CD14-positive monocyte (primary cell): Measurements from ENCODE around the gene B3GALNT1. TPM values are rescaled to one million over a fixed set of nuclear protein-coding genes. Genes with fewer than 3 reads are reported as not detected.

Experiments used
- DNase-seq, 3 donors: peaks; one replicate each; pipeline ENCODE4 v3.0.0-alpha.2; 2011 to 2022
- H2AFZ ChIP-seq: 2 replicates; pipeline ENCODE4 v1.6.0; 2012; ENCODE audit warnings: mild to moderate bottlenecking, low read depth, low read length, inconsistent platforms; ENCODE audit not compliant: insufficient read depth, poor library complexity, severe bottlenecking
- H3K27ac ChIP-seq, 2 donors: 1 replicate in 1 of 2; 2 replicates in 1 of 2; pipeline ENCODE4 v1.5.1; 2012 to 2013; ENCODE audit warnings: low read length in 2 of 2, control low read depth in 1 of 2, inconsistent platforms in 1 of 2, low read depth in 1 of 2, mild to moderate bottlenecking in 1 of 2
- H3K27me3 ChIP-seq, 2 donors: one replicate each; pipeline versions ENCODE4 v1.6.0 to v1.6.1; 2011 to 2013; ENCODE audit warnings: low read length in 2 of 2; ENCODE audit not compliant: control insufficient read depth in 2 of 2, insufficient read depth in 2 of 2
- H3K36me3 ChIP-seq, 2 donors: replicated peaks in 1 of 2; 1 replicate in 1 of 2; 2 replicates in 1 of 2; pipeline versions ENCODE4 v1.5.1 to v1.6.1; 2012 to 2013; ENCODE audit warnings: low read length in 2 of 2, control low read depth in 1 of 2, inconsistent platforms in 1 of 2, mild to moderate bottlenecking in 1 of 2; ENCODE audit not compliant: insufficient read depth in 2 of 2, control insufficient read depth in 1 of 2
- H3K4me1 ChIP-seq, 2 donors: 1 replicate in 1 of 2; 2 replicates in 1 of 2; pipeline versions ENCODE4 v1.5.1 to v1.6.1; 2012 to 2013; ENCODE audit warnings: low read length in 2 of 2, control low read depth in 1 of 2, inconsistent platforms in 1 of 2, mild to moderate bottlenecking in 1 of 2, moderate library complexity in 1 of 2; ENCODE audit not compliant: insufficient read depth in 2 of 2, control insufficient read depth in 1 of 2
- H3K4me2 ChIP-seq: replicated peaks from 2 replicates; pipeline ENCODE3; 2012; ENCODE audit warnings: low read length, moderate library complexity, mild to moderate bottlenecking; ENCODE audit not compliant: poor library complexity, severe bottlenecking; ENCODE audit errors: extremely low read depth
- H3K4me3 ChIP-seq, 3 experiments: fragments of 200-600 bp in 1 of 3; sonication (generic) in 1 of 3; replicated peaks in 1 of 3; 1 replicate in 2 of 3; 2 replicates in 1 of 3; pipeline ENCODE4 v1.5.1; 2011 to 2013; ENCODE audit warnings: low read length in 3 of 3, mild to moderate bottlenecking in 3 of 3, control low read depth in 2 of 3, low read depth in 2 of 3, inconsistent platforms in 1 of 3, moderate library complexity in 1 of 3
- H3K79me2 ChIP-seq: 2 replicates; pipeline ENCODE4 v1.6.0; 2012; ENCODE audit warnings: mild to moderate bottlenecking, control low read depth, inconsistent platforms, low read length, moderate library complexity; ENCODE audit not compliant: insufficient read depth
- H3K9ac ChIP-seq: 2 replicates; pipeline ENCODE4 v1.6.0; 2017; ENCODE audit warnings: low read length, mild to moderate bottlenecking; ENCODE audit not compliant: insufficient read depth, poor library complexity, severe bottlenecking
- H3K9me3 ChIP-seq, 2 donors: replicated peaks in 1 of 2; 1 replicate in 1 of 2; 2 replicates in 1 of 2; pipeline versions ENCODE4 v1.5.1 to v1.6.1; 2012 to 2013; ENCODE audit warnings: low read length in 2 of 2, control low read depth in 1 of 2; ENCODE audit not compliant: control insufficient read depth in 1 of 2, insufficient read depth in 1 of 2
- H4K20me1 ChIP-seq: 2 replicates; pipeline ENCODE4 v1.6.0; 2012; ENCODE audit warnings: mild to moderate bottlenecking, low read length, control low read depth, moderate library complexity; ENCODE audit not compliant: insufficient read depth
- H3K27ac Mint-ChIP-seq, 7 donors: one replicate each; pipeline ENCODE4 v1.8.0; 2020; ENCODE audit warnings: mild to moderate bottlenecking in 7 of 7, mixed read lengths in 7 of 7, moderate library complexity in 6 of 7, inconsistent platforms in 2 of 7
- H3K27me3 Mint-ChIP-seq, 3 donors: one replicate each; pipeline ENCODE4 v1.8.0; 2021 to 2022; ENCODE audit warnings: low read depth in 3 of 3, mild to moderate bottlenecking in 3 of 3, mixed read lengths in 3 of 3, moderate library complexity in 3 of 3, inconsistent platforms in 1 of 3
- H3K36me3 Mint-ChIP-seq, 2 donors: one replicate each; pipeline ENCODE4 v1.8.0; 2020; ENCODE audit warnings: mixed read lengths in 2 of 2, inconsistent platforms in 1 of 2, mild to moderate bottlenecking in 1 of 2
- H3K4me1 Mint-ChIP-seq: one replicate; pipeline ENCODE4 v1.8.0; 2020; ENCODE audit warnings: mild to moderate bottlenecking, mixed read lengths
- H3K4me3 Mint-ChIP-seq, 2 donors: one replicate each; pipeline ENCODE4 v1.8.0; 2020; ENCODE audit warnings: mild to moderate bottlenecking in 2 of 2, mixed read lengths in 2 of 2, moderate library complexity in 1 of 2
- H3K9me3 Mint-ChIP-seq, 7 donors: one replicate each; pipeline ENCODE4 v1.8.0; 2020 to 2022; ENCODE audit warnings: mixed read lengths in 7 of 7, mild to moderate bottlenecking in 6 of 7, moderate library complexity in 6 of 7, inconsistent platforms in 2 of 7
- CTCF ChIP-seq: fragments of 200-600 bp; IDR thresholded peaks from one replicate; pipeline ENCODE4 v1.8.0; 2022; ENCODE audit warnings: antibody characterized with exemption, mild to moderate bottlenecking
- WGBS: methylation state at CpG from one replicate; pipeline ENCODE4 v1.1.5; 2013; ENCODE audit warnings: missing lambda C conversion rate; ENCODE audit not compliant: insufficient coverage; 5-methylcytosine and 5-hydroxymethylcytosine counted together
- intact Hi-C, 2 donors: fragments of 100-400 bp; cut with micrococcal nuclease; formaldehyde crosslinking; loops; one replicate each; pipeline versions ENCODE4 v1.15.0 to v1.15.1; 2023
- polyA plus RNA-seq, 3 donors: library from polyadenylated mRNA; depleted of rRNA in 1 of 3; unstranded in 2 of 3; stranded (reverse) in 1 of 3; fragments of 300-500 nt in 2 of 3; fragments of >200 nt in 1 of 3; fragmentation: Illumina TruSeq in 2 of 3; gene quantifications; 1 replicate in 2 of 3; 2 replicates in 1 of 3; pipeline ENCODE4 v1.2.3, GENCODE V29; 2012 to 2021

B3GALNT1 gene
- polyA plus RNA-seq, 3 donors = 0.09 to 0.41 (median 0.16) TPM

GRCh38 chr3:161150001-161150525 lies 44.9 kb upstream of the B3GALNT1 start:
- H3K27ac ChIP-seq = no peak overlapping the region
- TF ChIP-seq CTCF = no peak
- Mint-ChIP-seq H3K36me3 (no peaks in the 10 kb centered on the region), H3K4me1 (no peaks in the 10 kb centered on the region), H3K4me3 (no peak overlapping the region), H3K9me3 (peaks cover 0 to 7% (median 0%) of the 10 kb centered on the region in 7 donors), H3K27ac (peak overlapping the region in 1 of 7 donors; percentile 37), H3K27me3 (peaks cover 0 to 2% (median 0%) of the 10 kb centered on the region in 3 donors)
- no peaks in the 10 kb centered on the region for H3K4me1 ChIP-seq
- no peaks in the 10 kb centered on the region for H3K36me3 ChIP-seq
- intact Hi-C loops = no loop called here
- H3K4me2 ChIP-seq = no peak overlapping the region
- no peaks in the 10 kb centered on the region for H3K27me3 ChIP-seq
- H4K20me1 ChIP-seq = no peaks in the 10 kb centered on the region
- H3K9ac ChIP-seq = no peak overlapping the region
- H3K79me2 ChIP-seq = no peaks in the 10 kb centered on the region
- no peak for DNase-seq
- H3K4me3 ChIP-seq = no peak overlapping the region
- H3K9me3 ChIP-seq = no peaks in the 10 kb centered on the region
- no peak overlapping the region for H2AFZ ChIP-seq

DNA sequence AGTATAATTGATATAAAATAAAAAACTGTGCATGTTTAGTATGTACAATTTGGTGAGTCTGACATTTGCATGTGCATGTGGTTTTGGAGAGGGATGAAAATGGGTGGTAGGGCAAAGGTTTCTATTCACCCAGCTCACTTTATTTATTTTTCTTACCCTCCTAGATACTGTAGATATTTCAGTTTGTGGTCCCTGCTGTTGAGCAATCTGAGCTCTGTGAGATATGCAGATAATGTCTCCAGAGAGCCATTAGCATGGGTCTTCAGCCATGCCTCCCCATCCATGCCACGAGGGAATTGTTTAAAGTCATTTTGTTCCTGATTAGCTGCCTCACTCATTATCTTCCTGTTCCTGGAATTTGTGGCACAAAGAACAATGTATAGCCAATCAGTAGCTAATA lies 44.4 kb upstream of the B3GALNT1 start:
- no peaks in the 10 kb centered on the region for H3K36me3 ChIP-seq
- H3K27ac ChIP-seq = no peak overlapping the region
- no peaks in the 10 kb centered on the region for H4K20me1 ChIP-seq
- peaks cover 0 to 7% (median 0%) of the 10 kb centered on the region in 7 donors for H3K9me3 Mint-ChIP-seq
- no peaks in the 10 kb centered on the region for H3K9me3 ChIP-seq
- intact Hi-C loops = no loop called here
- no peak overlapping the region for H3K9ac ChIP-seq
- no peak overlapping the region for H3K4me3 Mint-ChIP-seq
- WGBS = no CpG with 5 or more reads among the region's 1 CpG
- DNase-seq = no peak
- H3K4me3 ChIP-seq = no peak overlapping the region
- no peak overlapping the region for H3K27ac Mint-ChIP-seq
- no peaks in the 10 kb centered on the region for H3K4me1 ChIP-seq
- no peak overlapping the region for H2AFZ ChIP-seq
- H3K79me2 ChIP-seq = no peaks in the 10 kb centered on the region
- no peak for TF ChIP-seq CTCF
- no peaks in the 10 kb centered on the region for H3K36me3 Mint-ChIP-seq
- no peaks in the 10 kb centered on the region for H3K27me3 ChIP-seq
- H3K4me1 Mint-ChIP-seq = no peaks in the 10 kb centered on the region
- peaks cover 0 to 2% (median 0%) of the 10 kb centered on the region in 3 donors for H3K27me3 Mint-ChIP-seq
- H3K4me2 ChIP-seq = no peak overlapping the region
